ENCODE measurements around the gene EIF4ENIF1.
"Not testable (repeated sequence)": the region's sequence is repeated elsewhere in the genome, so short reads cannot be mapped to it uniquely, and the experiment has no call there.

The EIF4ENIF1 gene

DNA sequence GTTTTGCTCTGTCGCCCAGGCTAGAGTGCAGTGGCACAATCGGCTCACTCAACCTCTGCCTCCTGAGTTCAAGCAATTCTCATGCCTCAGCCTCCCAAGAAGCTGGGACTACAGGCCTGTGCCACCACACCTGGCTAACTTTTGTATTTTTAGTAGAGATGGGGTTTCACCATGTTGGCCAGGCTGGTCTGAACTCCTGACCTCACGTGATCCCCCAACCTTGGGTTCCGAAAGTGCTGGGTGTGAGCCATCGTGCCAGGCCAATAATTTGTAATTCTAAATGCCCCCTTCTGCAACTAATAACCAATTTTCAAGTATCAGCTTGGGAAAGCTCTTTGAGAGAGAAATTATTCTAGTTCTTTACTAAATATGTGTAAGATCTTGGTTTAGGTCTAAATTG, 3.7 kb upstream of the EIF4ENIF1 start:
- DNase-seq (ENCODE audit: low read depth): not testable (repeated sequence)

DNA sequence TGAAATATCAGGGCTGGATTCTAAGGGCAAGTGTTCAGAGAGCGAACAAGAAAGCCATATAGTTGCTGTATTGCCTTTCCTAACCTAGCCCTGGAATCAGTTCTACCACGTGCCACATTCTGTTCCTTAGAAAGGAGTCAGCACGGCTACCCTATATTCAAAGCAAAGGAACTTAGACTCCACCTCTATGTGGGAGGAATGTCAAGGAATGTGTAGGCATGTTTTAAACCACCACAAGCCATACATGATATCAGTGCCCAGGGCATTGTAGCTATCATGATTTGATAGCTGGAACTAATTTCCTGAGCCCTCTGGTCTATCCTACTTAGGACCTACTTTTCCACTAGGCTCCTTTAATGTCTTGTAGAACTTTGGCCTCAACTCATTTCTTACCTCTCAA, 2.5 kb upstream of the EIF4ENIF1 start:
- no peak for DNase-seq (ENCODE audit: low read depth)

DNA sequence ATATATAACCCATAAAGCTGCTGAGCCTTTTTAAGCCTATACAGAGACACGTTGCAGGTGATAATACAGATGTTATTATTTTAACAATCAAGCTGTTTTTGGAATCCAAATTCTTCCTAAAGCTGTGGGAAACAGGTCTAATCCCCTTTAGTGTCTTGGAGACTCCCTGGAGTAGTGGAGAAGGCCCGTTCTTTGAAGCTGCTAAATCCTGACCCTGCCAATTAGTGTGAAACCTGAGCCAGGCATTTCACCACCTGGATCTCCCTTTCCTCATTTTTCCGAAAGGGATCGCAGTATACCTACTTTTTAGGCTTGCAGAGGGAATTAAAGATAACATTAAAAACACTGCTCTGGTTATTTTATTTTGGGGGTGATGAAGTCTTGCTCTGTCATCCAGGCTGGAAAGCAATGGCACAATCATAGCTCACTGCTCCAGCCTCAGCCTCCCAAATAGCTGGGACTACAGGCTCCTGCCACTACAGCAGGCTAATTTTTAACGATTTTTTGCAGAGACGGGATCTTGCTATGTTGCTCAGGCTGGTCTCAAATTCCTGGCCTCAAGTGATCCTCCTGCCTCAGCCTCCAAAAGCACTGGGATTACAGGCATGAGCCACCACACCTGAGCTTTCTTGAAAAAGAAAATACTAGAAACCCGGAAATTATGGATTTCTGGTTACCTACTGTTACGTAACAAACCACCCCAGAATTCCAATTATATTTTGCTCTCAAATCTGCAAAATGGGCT, 1.7 kb upstream of the EIF4ENIF1 start:
- no peak for DNase-seq (ENCODE audit: low read depth)

DNA sequence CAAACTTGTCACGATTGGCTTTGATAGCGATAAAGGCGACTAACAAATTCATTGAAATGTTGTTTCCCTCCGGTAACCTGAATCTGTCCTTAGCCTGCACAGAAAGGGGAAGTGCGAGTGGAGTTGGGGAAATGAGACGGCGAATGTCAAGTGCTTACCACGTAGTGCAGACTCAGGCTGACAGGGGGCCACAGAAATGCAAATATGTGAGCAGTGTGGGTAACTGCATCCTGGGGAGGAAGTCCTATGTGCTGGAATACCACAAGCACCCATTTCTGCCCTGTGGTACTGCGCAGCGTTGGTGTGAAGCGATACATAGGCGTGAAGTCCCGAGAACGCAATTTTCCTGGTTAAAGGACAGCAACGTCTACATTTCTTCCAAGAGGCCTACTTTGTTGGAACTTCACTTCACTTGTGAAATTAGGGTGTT, 869 bp upstream of the EIF4ENIF1 start:
- peak; percentile 14 for DNase-seq (ENCODE audit: low read depth)

DNA sequence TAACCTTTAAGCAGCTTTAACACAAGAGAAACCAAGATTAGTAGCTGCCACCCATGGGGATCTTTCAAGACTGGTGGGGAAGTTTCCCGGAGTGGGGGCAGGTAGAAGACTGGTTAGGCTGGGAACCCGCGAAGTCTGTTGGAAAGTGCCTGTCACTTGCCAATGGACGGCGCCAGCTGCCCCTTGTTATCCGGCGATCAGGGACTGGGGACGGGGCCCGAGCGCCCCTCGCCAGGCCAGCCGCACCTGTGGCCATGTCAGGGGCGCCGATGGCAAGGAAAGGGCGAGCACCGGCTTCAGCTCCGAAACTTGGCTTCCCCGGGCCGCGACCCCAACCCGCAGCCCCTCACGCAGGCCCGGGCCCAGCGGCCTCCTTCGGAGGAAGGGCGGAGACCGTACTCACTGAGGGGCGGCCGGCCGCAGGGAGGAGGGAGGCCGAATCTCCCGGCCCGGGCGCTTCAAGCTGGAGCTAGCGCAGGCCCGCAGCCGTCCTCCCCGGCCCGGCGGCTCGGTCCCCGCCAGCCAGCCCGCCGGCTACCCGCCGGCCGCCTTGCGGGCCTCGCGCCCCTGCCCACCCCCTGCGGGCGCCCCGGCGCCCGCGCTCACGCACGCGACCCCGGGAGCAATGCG, 539 bp downstream of the EIF4ENIF1 start:
- DNase-seq (ENCODE audit: low read depth): no peak

DNA sequence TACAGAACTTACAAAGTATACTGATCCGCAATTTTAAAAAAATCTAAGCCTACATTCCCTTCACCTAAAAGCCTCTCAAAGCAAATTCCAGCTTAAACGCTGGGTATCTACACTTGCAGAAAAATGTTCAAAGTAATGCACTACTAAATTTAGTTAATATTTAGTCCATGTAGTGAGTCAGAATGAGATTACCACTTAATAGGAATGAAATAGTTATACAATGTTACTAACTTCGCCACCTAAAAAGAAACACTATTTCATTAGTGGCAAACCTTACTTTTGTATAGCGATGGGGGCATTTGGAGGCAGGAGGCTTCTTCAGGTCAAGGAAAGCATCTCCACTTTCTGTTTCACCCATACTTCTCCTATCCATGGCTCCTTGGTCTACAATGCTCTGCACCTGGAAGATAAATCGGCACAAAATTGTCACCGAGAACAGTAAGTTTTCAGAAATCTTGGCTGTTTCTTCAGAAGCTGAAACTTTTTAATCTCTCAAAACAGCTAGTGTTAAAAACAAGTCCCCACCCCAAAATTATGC, 1.2 kb downstream of the EIF4ENIF1 start:
- DNase-seq (ENCODE audit: low read depth): no peak

DNA sequence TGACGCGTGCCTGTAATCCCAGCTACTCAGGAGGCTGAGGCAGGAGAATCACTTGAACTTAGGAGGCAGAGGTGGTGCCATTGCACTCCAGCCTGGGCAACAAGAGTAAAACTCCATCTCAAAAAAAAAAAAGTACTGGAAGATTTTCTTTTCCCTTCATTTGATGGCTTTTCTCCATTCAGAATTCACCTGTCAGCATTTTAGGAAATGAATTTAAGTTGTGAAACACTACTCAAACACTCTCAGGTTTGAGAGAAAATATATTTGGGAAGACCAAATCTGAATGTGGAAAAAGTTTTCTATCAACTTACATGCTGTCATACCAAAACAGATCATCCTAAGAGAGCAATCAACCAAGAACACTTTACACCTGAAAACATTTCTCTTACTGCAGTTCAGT, 2.7 kb downstream of the EIF4ENIF1 start:
- no peak for DNase-seq (ENCODE audit: low read depth)

DNA sequence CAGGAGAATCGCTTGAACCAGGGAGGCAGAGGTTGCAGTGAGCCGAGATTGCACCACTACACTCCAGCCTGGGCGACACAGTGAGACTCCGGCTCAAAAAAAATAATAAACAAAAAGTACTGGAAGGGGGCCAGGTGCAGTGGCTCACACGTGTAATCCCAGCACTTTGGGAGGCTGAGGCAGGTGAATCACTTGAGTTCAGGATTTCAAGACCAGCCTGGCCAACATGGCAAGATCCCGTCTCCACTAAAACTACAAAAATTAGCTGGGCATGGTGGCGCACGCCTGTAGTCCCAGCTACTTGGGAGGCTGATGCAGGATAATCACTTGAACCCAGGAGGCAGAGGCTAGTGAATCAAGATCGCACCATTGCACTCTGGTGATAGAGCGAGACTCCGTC, 3.3 kb downstream of the EIF4ENIF1 start:
- not testable (repeated sequence) for DNase-seq (ENCODE audit: low read depth)

DNA sequence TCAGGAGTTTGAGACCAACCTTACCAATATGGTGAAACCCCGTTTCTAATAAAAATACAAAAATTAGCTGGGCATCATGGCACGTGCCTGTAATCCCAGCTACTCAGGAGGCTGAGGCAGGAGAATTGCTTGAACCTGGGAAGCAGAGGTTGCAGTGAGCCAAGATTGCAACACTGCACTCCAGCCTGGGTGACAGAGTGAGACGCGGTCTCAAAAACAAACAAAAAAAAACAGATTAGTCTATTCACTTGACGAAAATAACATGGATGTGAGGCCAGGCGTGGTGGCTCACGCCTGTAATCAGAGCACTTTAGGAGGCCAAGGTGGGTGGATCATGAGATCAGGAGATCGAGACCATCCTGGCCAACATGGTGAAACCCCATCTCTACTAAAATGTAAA, 7.2 kb downstream of the EIF4ENIF1 start:
- DNase-seq (ENCODE audit: low read depth): not testable (repeated sequence)

DNA sequence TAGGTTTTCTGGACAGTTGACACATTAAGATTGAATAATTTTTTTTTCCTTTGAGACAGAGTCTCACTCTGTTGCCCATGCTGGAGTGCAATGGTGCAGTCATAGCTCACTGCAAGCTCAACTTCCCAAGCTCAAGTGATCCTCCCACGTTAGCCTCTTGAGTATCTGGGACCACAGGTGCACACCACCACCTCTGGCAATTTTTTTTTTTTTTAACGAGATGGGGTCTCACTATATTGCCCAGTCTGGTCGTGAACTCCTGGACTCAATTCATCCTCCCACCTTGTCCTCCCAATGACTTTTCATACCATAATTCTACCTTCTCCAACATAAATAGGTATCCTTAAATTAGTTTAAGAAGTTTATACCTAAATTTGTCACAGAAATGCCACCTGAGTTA, 8.5 kb downstream of the EIF4ENIF1 start:
- DNase-seq (ENCODE audit: low read depth): no peak

DNA sequence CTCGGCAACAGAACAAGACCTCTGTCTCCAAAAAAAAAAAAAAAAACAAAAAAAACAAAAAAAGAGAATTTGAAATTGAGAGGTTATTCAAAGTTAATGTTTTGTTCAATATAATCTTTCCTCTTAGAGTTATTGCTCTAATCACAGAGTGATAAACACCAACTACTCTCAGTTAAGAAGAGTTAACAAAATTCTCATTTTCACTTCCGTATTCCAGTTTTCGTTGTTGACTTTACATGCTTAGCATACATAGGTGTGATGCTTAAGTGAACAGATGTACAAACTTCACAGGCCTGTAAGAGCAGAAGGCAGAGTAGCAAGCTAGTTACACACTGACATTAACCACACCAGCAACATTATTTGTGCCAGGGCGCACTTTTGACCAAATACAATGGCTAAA, 12.3 kb downstream of the EIF4ENIF1 start:
- DNase-seq (ENCODE audit: low read depth): no peak

DNA sequence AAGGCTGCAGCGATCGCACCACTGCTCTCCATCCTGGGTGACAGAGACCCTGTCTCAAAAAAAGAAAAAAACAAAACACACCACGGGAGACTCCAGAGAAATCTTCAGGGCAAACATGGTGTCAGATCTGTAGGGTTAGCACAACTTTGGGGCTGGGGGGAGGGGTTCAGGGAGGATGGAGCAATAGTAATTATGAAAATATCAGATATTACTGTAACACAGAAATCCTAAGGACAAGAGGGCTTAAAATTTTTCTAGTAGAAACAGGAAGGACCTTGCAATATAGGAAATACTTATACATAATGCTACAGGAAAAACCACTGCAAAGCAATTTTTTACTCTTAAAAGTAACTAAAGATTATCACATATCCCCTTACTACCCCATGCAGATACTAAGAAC, 13.8 kb downstream of the EIF4ENIF1 start:
- no peak for DNase-seq (ENCODE audit: low read depth)

DNA sequence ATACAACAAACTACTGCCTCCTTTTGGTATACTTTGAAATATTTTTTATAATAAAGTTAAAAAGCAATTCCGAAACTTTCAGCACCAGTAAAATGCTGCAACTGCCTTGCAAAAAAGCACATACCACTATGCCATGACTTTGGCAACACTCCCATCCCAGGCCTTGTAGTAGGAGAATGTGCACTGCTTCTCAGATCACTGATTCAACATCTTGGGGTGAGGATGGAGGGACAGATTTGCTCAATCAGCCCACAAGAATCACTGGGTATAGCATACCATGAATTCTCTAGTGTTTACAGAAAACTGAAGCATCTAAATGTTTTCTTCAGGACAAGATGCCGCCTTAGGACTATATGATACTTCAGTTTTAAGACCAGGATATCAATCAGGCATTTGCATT, 14.9 kb downstream of the EIF4ENIF1 start:
- DNase-seq (ENCODE audit: low read depth): no peak

DNA sequence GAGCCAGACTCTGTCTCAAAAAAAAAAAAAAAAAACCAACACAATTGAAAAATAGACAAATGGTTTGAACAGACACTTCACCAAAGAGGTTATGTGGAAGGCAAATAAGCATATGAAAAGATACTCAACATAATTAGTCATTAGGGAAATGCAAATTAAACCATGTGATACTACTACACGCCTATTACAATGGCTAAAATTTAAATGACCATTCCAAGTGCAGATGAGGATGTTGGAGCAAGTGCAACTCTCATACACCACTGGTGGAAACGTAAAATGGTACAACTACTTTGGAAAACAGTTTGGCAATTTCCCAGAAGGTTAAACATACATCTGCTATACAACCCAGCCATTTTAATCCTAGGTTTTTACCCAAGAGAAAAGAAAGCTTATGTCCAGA, 24.3 kb downstream of the EIF4ENIF1 start:
- no peak for DNase-seq (ENCODE audit: low read depth)

DNA sequence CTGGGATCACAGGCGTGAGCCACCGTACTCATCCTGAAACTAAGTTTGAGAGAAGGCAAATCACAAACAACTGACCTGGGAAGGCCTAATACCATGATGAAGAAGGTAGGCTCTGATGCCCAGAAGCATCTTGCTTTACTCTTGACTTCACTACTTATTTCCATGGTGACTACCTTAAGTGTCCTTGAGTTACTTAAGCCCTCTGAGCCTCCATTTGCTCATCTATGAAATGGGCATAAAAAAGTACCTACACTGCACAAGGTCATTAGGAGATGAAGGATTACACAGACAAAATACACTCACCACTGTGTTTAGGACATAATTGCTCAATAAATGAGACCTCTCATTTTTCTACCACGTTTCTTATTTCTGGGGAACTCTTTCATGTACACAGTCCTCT, 27.9 kb downstream of the EIF4ENIF1 start:
- DNase-seq (ENCODE audit: low read depth): no peak

DNA sequence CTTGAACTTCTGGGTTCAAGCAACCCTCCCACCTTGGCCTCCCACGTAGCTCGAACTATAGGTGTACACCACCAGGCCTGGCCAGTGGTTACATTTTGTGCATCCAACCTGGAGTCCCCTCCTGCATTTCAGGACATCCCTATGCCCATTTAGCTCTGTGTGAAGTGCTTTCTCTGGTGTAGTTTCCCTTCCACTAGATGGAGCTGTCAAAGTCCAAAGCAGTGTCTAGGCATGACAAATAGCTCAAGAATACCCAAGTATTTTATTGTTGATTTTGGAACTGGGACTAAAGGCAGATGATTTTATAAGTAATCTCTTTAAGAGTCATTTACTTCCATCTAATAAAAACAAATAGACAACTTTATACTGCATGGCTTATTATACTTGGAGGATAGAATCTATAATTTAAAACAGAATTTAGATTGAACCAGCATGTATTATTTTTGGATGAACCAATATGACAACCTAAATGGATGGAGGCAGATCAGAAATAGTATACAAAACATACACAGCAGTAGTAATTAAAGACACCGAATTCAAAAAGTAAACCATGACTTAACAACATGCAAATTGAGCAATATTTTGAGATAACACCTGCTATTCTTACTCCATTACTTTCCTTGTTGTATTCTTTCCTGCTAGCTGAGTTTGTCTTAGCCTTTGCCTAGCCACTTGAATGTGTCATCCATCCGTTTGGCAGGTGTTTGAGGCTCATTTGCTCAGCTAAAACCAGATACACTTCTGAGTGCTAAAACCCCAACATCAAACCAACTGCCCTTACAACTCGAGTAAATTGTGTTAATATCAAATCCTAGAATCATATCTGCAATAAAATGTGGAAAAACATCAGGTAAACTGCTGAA, 37.7 kb downstream of the EIF4ENIF1 start:
- DNase-seq (ENCODE audit: low read depth): no peak

DNA sequence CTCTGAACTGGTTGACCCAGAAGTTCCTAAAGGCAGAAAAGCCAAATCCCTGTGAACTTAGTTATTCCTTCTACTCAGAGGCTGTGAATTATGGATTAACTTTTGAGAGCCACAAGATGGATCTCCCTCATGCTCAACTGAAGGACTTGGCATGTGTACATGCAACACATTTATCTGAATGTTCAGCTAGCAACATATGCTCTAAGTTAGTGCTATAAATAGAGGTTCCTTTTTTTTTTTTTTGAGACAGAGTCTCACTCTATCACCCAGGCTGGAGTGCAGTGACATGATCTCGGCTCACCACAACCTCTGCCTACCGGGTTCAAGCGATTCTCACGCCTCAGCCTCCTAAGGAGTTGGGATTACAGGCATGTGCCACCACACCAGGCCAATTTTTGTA, 40.1 kb downstream of the EIF4ENIF1 start:
- DNase-seq (ENCODE audit: low read depth): no peak

DNA sequence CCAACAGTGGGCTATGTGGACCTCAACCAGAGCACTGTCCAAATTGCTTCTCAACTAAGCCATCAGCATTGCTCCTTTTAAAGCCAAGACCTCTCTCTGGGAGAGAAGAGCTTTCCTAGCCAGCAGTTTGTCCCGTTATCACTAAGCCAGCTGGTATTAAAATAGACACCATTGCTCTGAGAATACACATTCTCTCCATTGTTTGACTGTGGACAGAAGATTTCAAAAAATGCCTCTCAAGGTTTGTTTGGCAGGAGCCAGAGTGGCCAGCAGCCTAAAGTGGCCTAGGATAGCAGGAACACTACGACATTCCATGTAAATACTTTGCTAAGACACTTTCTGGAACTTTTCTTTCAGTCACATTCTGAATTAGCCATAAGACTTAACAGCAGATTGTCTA, 41.3 kb downstream of the EIF4ENIF1 start:
- DNase-seq (ENCODE audit: low read depth): no peak

DNA sequence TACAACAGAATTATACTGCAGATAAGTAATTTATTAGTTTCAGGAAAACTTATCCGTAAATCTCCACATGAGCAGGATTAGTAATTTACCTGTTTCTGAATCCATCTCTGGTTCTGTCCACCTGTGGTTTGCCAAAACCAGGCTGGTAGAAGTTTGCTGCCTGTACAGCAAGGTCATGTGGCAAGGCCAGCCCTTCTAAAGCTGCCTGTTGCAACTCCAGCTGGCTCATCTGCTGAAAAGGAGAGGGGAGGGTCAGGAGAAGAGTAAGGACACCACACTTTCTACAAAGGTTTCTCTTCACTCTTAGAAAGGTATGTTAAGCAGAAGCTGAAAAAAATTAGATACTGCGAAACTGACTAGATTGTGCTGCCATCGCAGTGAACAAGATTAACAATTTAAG, 42.3 kb downstream of the EIF4ENIF1 start:
- no peak for DNase-seq (ENCODE audit: low read depth)

DNA sequence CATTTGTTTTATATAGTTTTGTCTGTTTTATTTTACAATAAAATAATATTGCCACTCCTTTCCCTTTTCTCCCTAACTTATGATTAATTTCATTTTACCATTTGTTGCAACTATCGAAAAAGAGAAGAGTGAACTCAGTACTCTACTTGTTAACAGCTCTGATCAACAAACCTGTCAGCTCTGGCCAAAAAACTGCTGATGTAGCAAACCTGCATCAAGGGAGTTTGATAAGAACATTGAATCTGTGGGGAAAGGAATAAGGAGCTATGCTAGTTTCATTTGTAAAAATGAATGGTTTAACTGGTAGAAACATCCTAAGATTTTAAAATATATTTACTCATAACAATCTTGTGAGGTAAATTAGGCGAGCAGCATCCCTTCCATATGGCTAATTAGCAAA, 42.9 kb downstream of the EIF4ENIF1 start:
- DNase-seq (ENCODE audit: low read depth): no peak

DNA sequence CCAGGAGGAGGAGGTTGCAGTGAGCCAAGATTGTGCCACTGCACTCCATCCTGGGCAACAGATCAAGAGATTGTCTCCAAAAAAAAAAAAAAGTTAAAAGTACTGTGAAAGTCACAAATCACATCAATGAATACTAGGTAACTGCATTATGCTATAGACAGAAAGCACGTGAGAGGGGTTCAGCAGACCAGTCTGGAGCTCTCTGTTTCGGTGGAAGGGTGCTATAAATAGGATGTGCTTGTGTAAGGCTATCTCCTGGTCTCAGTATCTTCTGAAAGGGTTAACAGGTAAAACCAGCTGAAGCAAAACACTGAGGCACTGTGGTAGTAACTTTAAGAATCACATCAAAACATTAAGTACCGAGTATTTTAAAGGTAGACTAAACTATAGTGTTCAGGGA, 43.4 kb downstream of the EIF4ENIF1 start:
- no peak for DNase-seq (ENCODE audit: low read depth)

DNA sequence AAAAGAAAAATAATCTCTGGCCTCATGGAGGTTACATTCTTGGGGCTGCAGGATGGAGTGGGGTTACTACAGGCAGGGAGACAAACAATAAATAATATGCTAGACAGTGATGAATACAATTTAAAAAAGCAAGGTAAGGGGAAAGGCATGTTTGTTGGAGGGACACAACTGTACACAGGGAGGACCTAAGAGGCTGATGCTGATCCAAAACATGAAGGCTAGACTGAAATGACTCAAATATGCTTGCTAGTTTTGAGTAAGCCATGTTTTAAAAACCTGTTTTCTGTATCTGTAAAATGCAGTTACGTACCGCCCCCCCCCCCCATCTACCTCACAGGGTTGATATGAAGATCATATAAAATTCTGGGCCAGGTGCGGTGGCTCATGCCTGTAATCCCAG, 44.0 kb downstream of the EIF4ENIF1 start:
- no peak for DNase-seq (ENCODE audit: low read depth)

DNA sequence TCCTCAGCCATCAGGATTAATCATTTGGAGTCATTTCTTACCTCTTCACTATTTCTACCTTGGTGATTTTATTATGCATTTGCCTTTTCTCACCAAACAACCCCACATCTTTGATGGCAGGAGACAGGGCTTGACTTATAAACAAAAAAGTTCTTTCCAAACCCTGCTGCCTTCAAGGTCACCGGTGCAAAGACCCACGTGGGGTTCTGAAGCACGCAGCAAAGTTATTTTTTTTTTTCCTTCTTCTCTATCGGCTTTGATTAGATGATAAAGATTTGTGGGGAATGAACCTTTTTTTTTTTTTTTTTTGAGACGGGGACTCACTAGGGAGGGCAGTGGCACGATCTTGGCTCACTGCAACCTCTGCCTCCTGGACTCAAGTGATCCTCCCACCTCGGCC, 46.1 kb downstream of the EIF4ENIF1 start:
- no peak for DNase-seq (ENCODE audit: low read depth)
